ENCODE measurements around the gene PRDM5.

PRDM5 gene

GRCh38 chr4:120777459-120777858 is 145.1 kb downstream of the PRDM5 start:
- Histone ChIP-seq H3K36me3 (ENCODE audit: control insufficient read depth, insufficient read depth, low read length) (peaks cover 2% of the 10 kb centered on the region; the same call in 1 of the 2 replicates), H3K4me3 (ENCODE audit: low read depth, low read length) (no peak overlapping the region), H3K27ac (ENCODE audit: low read depth, low read length) (no peak overlapping the region), H3K9me3 (ENCODE audit: control insufficient read depth, insufficient read depth, low read depth, low read length) (no peaks in the 10 kb centered on the region), H3K27me3 (ENCODE audit: control insufficient read depth, insufficient read depth, low read length) (no peaks in the 10 kb centered on the region), H3K9ac (ENCODE audit: low read length) (no peak overlapping the region), H3K4me1 (ENCODE audit: control insufficient read depth, insufficient read depth, low read length) (peaks cover 8% of the 10 kb centered on the region)

DNA sequence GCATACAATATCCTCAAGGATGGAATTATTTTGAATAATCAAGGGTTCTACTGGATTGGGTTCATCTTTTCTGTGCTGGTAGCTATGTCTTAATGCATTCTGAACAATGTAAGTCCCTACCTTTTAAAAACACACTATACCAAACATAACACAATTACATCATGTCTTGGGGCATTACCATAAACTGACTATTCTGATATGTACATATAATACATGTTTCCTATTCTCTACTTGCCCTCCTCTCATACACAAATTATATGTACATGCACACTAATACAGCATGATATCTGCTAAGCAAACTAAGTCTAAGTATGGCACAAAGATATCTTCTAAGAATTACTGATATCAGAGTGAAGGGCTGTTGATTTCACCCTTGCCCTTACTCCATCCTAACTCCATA is 147.1 kb downstream of the PRDM5 start:
- Histone ChIP-seq H3K27ac (ENCODE audit: low read depth, low read length) (no peak overlapping the region), H3K27me3 (ENCODE audit: control insufficient read depth, insufficient read depth, low read length) (no peaks in the 10 kb centered on the region), H3K9ac (ENCODE audit: low read length) (no peak overlapping the region), H3K4me3 (ENCODE audit: low read depth, low read length) (no peak overlapping the region), H3K4me1 (ENCODE audit: control insufficient read depth, insufficient read depth, low read length) (no peaks in the 10 kb centered on the region), H3K9me3 (ENCODE audit: control insufficient read depth, insufficient read depth, low read depth, low read length) (no peaks in the 10 kb centered on the region), H3K36me3 (ENCODE audit: control insufficient read depth, insufficient read depth, low read length) (no peaks in the 10 kb centered on the region; the same call in 1 of the 2 replicates)

- H3K4me1 ChIP-seq (ENCODE audit: control insufficient read depth, insufficient read depth, low read length): no peaks in the 10 kb centered on the region
- H3K9me3 ChIP-seq (ENCODE audit: control insufficient read depth, insufficient read depth, low read depth, low read length): no peaks in the 10 kb centered on the region
- H3K27ac ChIP-seq (ENCODE audit: low read depth, low read length): no peak overlapping the region
- H3K27me3 ChIP-seq (ENCODE audit: control insufficient read depth, insufficient read depth, low read length): no peaks in the 10 kb centered on the region
- H3K4me3 ChIP-seq (ENCODE audit: low read depth, low read length): no peak overlapping the region
- no peaks in the 10 kb centered on the region; the same call in 1 of the 2 replicates for H3K36me3 ChIP-seq (ENCODE audit: control insufficient read depth, insufficient read depth, low read length)
- H3K9ac ChIP-seq (ENCODE audit: low read length): no peak overlapping the region
Observed at GRCh38 chr4:120773641-120774040, 148.9 kb downstream of the PRDM5 start.

GRCh38 chr4:120771907-120772306 is 150.6 kb downstream of the PRDM5 start:
- H3K9ac ChIP-seq (ENCODE audit: low read length): no peak overlapping the region
- H3K4me1 ChIP-seq (ENCODE audit: control insufficient read depth, insufficient read depth, low read length): no peaks in the 10 kb centered on the region
- H3K27ac ChIP-seq (ENCODE audit: low read depth, low read length): no peak overlapping the region
- no peaks in the 10 kb centered on the region for H3K9me3 ChIP-seq (ENCODE audit: control insufficient read depth, insufficient read depth, low read depth, low read length)
- H3K27me3 ChIP-seq (ENCODE audit: control insufficient read depth, insufficient read depth, low read length): no peaks in the 10 kb centered on the region
- no peaks in the 10 kb centered on the region; the same call in 1 of the 2 replicates for H3K36me3 ChIP-seq (ENCODE audit: control insufficient read depth, insufficient read depth, low read length)
- no peak overlapping the region for H3K4me3 ChIP-seq (ENCODE audit: low read depth, low read length)

GRCh38 chr4:120770897-120771296 is 151.6 kb downstream of the PRDM5 start:
- Histone ChIP-seq H3K27me3 (ENCODE audit: control insufficient read depth, insufficient read depth, low read length) (no peaks in the 10 kb centered on the region), H3K4me1 (ENCODE audit: control insufficient read depth, insufficient read depth, low read length) (no peaks in the 10 kb centered on the region), H3K9me3 (ENCODE audit: control insufficient read depth, insufficient read depth, low read depth, low read length) (no peaks in the 10 kb centered on the region), H3K4me3 (ENCODE audit: low read depth, low read length) (no peak overlapping the region), H3K9ac (ENCODE audit: low read length) (no peak overlapping the region), H3K27ac (ENCODE audit: low read depth, low read length) (no peak overlapping the region), H3K36me3 (ENCODE audit: control insufficient read depth, insufficient read depth, low read length) (no peaks in the 10 kb centered on the region)

DNA sequence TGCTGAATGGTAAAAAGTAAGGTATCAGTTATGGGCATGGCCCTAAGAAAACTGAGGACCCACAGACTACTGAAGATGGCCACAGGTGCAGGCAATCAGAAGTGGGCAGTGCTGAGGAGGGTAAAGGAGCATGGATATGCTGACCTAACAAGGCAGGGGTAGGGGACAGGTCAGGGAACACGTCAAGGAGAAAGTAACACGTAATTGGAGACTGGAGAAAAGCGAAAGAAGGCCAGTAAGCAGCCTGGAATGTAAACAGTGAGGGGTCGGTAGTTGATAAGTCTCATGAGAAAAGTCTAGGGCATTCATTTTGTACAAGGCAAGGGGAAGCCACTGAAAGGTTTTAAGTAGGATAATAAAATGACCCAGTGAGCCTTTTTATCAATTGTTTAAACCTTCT is 153.3 kb downstream of the PRDM5 start:
- H3K27ac ChIP-seq (ENCODE audit: low read depth, low read length): no peak overlapping the region
- H3K9me3 ChIP-seq (ENCODE audit: control insufficient read depth, insufficient read depth, low read depth, low read length): no peaks in the 10 kb centered on the region
- H3K9ac ChIP-seq (ENCODE audit: low read length): no peak overlapping the region
- H3K27me3 ChIP-seq (ENCODE audit: control insufficient read depth, insufficient read depth, low read length): no peaks in the 10 kb centered on the region
- H3K36me3 ChIP-seq (ENCODE audit: control insufficient read depth, insufficient read depth, low read length): no peaks in the 10 kb centered on the region
- H3K4me1 ChIP-seq (ENCODE audit: control insufficient read depth, insufficient read depth, low read length): no peaks in the 10 kb centered on the region
- no peak overlapping the region for H3K4me3 ChIP-seq (ENCODE audit: low read depth, low read length)

GRCh38 chr4:120765260-120765680 is 157.3 kb downstream of the PRDM5 start:
- Histone ChIP-seq H3K27ac (ENCODE audit: low read depth, low read length) (no peak overlapping the region), H3K36me3 (ENCODE audit: control insufficient read depth, insufficient read depth, low read length) (no peaks in the 10 kb centered on the region), H3K9ac (ENCODE audit: low read length) (no peak overlapping the region), H3K9me3 (ENCODE audit: control insufficient read depth, insufficient read depth, low read depth, low read length) (no peaks in the 10 kb centered on the region), H3K4me1 (ENCODE audit: control insufficient read depth, insufficient read depth, low read length) (no peaks in the 10 kb centered on the region), H3K4me3 (ENCODE audit: low read depth, low read length) (no peak overlapping the region), H3K27me3 (ENCODE audit: control insufficient read depth, insufficient read depth, low read length) (no peaks in the 10 kb centered on the region)

DNA sequence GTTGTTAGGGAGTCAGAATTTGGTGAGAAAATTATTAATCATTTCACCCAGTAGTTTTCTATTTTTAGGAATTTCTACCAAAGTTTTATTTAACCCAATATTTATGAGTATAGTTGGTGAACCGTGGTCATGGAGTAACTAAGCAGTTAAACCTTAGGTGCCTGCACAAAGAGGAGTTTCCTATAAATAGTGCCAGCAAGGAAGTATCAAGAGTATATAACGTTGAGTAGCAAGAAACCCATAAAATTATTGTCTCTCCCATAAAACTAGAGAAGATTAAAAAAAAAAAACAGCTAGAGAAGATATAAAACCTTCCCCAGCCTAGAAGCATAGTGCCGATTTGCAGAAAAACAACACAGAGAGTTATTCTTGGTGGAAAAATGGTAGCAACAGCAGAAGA is 158.9 kb downstream of the PRDM5 start:
- no peaks in the 10 kb centered on the region for H3K36me3 ChIP-seq (ENCODE audit: control insufficient read depth, insufficient read depth, low read length)
- H3K27me3 ChIP-seq (ENCODE audit: control insufficient read depth, insufficient read depth, low read length): no peaks in the 10 kb centered on the region
- no peak overlapping the region for H3K9ac ChIP-seq (ENCODE audit: low read length)
- H3K4me3 ChIP-seq (ENCODE audit: low read depth, low read length): no peak overlapping the region
- H3K9me3 ChIP-seq (ENCODE audit: control insufficient read depth, insufficient read depth, low read depth, low read length): no peaks in the 10 kb centered on the region
- no peaks in the 10 kb centered on the region for H3K4me1 ChIP-seq (ENCODE audit: control insufficient read depth, insufficient read depth, low read length)
- H3K27ac ChIP-seq (ENCODE audit: low read depth, low read length): no peak overlapping the region

- H3K4me3 ChIP-seq (ENCODE audit: low read depth, low read length): no peak overlapping the region
- H3K9me3 ChIP-seq (ENCODE audit: control insufficient read depth, insufficient read depth, low read depth, low read length): no peaks in the 10 kb centered on the region
- no peaks in the 10 kb centered on the region for H3K27me3 ChIP-seq (ENCODE audit: control insufficient read depth, insufficient read depth, low read length)
- no peak overlapping the region for H3K27ac ChIP-seq (ENCODE audit: low read depth, low read length)
- H3K36me3 ChIP-seq (ENCODE audit: control insufficient read depth, insufficient read depth, low read length): no peaks in the 10 kb centered on the region
- no peak overlapping the region for H3K9ac ChIP-seq (ENCODE audit: low read length)
- no peaks in the 10 kb centered on the region for H3K4me1 ChIP-seq (ENCODE audit: control insufficient read depth, insufficient read depth, low read length)
Observed at GRCh38 chr4:120761070-120761469, 161.5 kb downstream of the PRDM5 start.

DNA sequence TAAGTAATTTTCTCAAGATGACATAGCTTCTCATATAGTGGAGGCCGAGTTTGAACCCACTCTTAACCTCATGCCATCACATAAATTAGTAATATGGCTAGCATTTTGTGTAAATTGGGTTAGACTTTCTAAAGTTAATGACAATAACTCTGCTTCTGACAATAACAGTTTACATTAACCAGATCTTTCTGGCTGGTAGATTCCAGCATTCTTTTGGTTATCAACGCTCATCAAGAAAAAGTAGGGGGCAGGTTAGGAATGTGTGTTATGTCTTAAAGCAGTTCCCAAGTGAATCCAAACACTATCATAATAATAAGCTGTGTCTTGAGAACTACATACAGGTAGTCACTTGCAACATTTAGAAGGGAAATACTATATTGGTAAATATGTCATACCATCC is 162.5 kb downstream of the PRDM5 start:
- Histone ChIP-seq H3K9ac (ENCODE audit: low read length) (no peak overlapping the region), H3K4me3 (ENCODE audit: low read depth, low read length) (no peak overlapping the region), H3K4me1 (ENCODE audit: control insufficient read depth, insufficient read depth, low read length) (no peaks in the 10 kb centered on the region), H3K27me3 (ENCODE audit: control insufficient read depth, insufficient read depth, low read length) (no peaks in the 10 kb centered on the region), H3K27ac (ENCODE audit: low read depth, low read length) (no peak overlapping the region), H3K9me3 (ENCODE audit: control insufficient read depth, insufficient read depth, low read depth, low read length) (no peaks in the 10 kb centered on the region), H3K36me3 (ENCODE audit: control insufficient read depth, insufficient read depth, low read length) (no peaks in the 10 kb centered on the region)

- H3K27me3 ChIP-seq (ENCODE audit: control insufficient read depth, insufficient read depth, low read length): no peaks in the 10 kb centered on the region
- no peak overlapping the region for H3K4me3 ChIP-seq (ENCODE audit: low read depth, low read length)
- H3K9me3 ChIP-seq (ENCODE audit: control insufficient read depth, insufficient read depth, low read depth, low read length): no peaks in the 10 kb centered on the region; the same call in 1 of the 2 replicates
- no peaks in the 10 kb centered on the region for H3K4me1 ChIP-seq (ENCODE audit: control insufficient read depth, insufficient read depth, low read length)
- no peak overlapping the region for H3K27ac ChIP-seq (ENCODE audit: low read depth, low read length)
- H3K36me3 ChIP-seq (ENCODE audit: control insufficient read depth, insufficient read depth, low read length): peaks cover 8% of the 10 kb centered on the region; the same call in 1 of the 2 replicates
- no peak overlapping the region for H3K9ac ChIP-seq (ENCODE audit: low read length)
Observed at GRCh38 chr4:120755864-120756263, 166.7 kb downstream of the PRDM5 start.

GRCh38 chr4:120754590-120754989 is 167.9 kb downstream of the PRDM5 start:
- Histone ChIP-seq H3K27ac (ENCODE audit: low read depth, low read length) (no peak overlapping the region), H3K36me3 (ENCODE audit: control insufficient read depth, insufficient read depth, low read length) (peaks cover 8% of the 10 kb centered on the region; the same call in 1 of the 2 replicates), H3K9me3 (ENCODE audit: control insufficient read depth, insufficient read depth, low read depth, low read length) (peaks cover 4% of the 10 kb centered on the region; the same call in 1 of the 2 replicates), H3K4me1 (ENCODE audit: control insufficient read depth, insufficient read depth, low read length) (no peaks in the 10 kb centered on the region), H3K27me3 (ENCODE audit: control insufficient read depth, insufficient read depth, low read length) (no peaks in the 10 kb centered on the region), H3K9ac (ENCODE audit: low read length) (no peak overlapping the region), H3K4me3 (ENCODE audit: low read depth, low read length) (no peak overlapping the region)

Measured in HUES6 (cell line).